ENCODE results near the gene MCF2L2.
"Not testable (repeated sequence)": the region's sequence is repeated elsewhere in the genome, so short reads cannot be mapped to it uniquely, and the experiment has no call there.

MCF2L2 gene

DNA sequence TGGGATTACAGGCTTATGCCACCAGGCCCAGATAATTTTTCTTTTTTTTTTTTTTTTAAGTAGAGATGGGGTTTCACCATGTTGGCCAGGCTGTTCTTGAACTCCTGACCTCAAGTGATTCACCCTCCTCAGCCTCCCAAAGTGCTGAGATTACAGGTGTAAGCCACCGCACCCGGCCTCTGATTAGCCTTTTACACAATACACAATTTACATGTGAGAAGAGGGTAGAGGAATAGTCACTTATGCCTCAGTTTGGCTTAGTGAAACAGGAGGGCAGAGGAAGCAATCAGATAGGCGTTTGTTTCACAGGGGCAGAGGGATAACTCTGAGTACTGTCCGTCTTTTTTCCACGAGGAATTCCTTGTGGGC lies 56.8 kb downstream of the MCF2L2 start:
- H3K27me3 ChIP-seq (ENCODE audit: control insufficient read depth in 1 of 2, insufficient read depth in 2 of 2, low read length in 2 of 2); H3K27ac ChIP-seq (ENCODE audit: low read depth, low read length): not testable (repeated sequence)

GRCh38 chr3:183370391-183370790 lies 58.0 kb downstream of the MCF2L2 start:
- Histone ChIP-seq H3K9me3 (ENCODE audit: control insufficient read depth in 1 of 2, low read length in 2 of 2) (no peaks in the 10 kb centered on the region), H3K27ac (ENCODE audit: low read depth, low read length) (no peak overlapping the region)

More for the DNA sequence above, 56.8 kb downstream of the MCF2L2 start:
- H3K9ac ChIP-seq (ENCODE audit: low read depth in 1 of 2, low read length in 2 of 2); H3K36me3 ChIP-seq (ENCODE audit: control insufficient read depth in 1 of 2, insufficient read depth in 2 of 2, low read length in 2 of 2); H3K9me3 ChIP-seq (ENCODE audit: control insufficient read depth in 1 of 2, low read length in 2 of 2); H3K4me3 ChIP-seq (ENCODE audit: low read depth in 1 of 2, low read length in 2 of 2); H3K4me1 ChIP-seq (ENCODE audit: control insufficient read depth in 1 of 2, insufficient read depth in 2 of 2, low read length in 2 of 2): not testable (repeated sequence)

GRCh38 chr3:183369627-183370026 lies 58.8 kb downstream of the MCF2L2 start:
- Histone ChIP-seq H3K4me3 (ENCODE audit: low read depth in 1 of 2, low read length in 2 of 2) (no peak overlapping the region), H3K9ac (ENCODE audit: low read depth in 1 of 2, low read length in 2 of 2) (no peak overlapping the region), H3K27ac (ENCODE audit: low read depth, low read length) (no peak overlapping the region), H3K36me3 (ENCODE audit: control insufficient read depth in 1 of 2, insufficient read depth in 2 of 2, low read length in 2 of 2) (no peaks in the 10 kb centered on the region), H3K27me3 (ENCODE audit: control insufficient read depth in 1 of 2, insufficient read depth in 2 of 2, low read length in 2 of 2) (no peaks in the 10 kb centered on the region), H3K9me3 (ENCODE audit: control insufficient read depth in 1 of 2, low read length in 2 of 2) (no peaks in the 10 kb centered on the region), H3K4me1 (ENCODE audit: control insufficient read depth in 1 of 2, insufficient read depth in 2 of 2, low read length in 2 of 2) (no peaks in the 10 kb centered on the region)

More at GRCh38 chr3:183370391-183370790, 58.0 kb downstream of the MCF2L2 start:
- peaks cover 1 to 2% of the 10 kb centered on the region in 2 donors for H3K4me1 ChIP-seq (ENCODE audit: control insufficient read depth in 1 of 2, insufficient read depth in 2 of 2, low read length in 2 of 2)
- no peaks in the 10 kb centered on the region for H3K27me3 ChIP-seq (ENCODE audit: control insufficient read depth in 1 of 2, insufficient read depth in 2 of 2, low read length in 2 of 2)
- H3K4me3 ChIP-seq (ENCODE audit: low read depth in 1 of 2, low read length in 2 of 2) = no peak overlapping the region
- H3K36me3 ChIP-seq (ENCODE audit: control insufficient read depth in 1 of 2, insufficient read depth in 2 of 2, low read length in 2 of 2) = no peaks in the 10 kb centered on the region
- H3K9ac ChIP-seq (ENCODE audit: low read depth in 1 of 2, low read length in 2 of 2) = no peak overlapping the region

DNA sequence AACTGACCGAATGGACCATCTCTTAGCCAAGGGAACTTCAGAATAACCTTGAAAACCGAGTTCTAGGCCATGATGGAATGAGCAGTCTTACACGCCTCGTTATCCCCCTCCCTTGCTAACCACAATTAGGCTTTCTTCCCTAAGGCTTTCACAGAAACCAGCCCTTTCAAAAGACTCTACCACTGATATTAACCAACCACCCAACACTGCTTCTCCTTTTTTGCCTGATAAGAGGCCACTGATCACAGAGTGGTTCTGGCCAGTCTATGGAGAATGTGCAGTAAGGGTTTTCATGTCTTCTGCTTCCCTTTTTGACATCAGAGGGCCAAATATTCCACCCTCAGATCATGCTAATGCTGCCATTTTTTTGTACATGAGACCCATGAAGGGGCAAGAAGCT lies 59.3 kb downstream of the MCF2L2 start:
- Histone ChIP-seq H3K9ac (ENCODE audit: low read depth in 1 of 2, low read length in 2 of 2) (no peak overlapping the region), H3K36me3 (ENCODE audit: control insufficient read depth in 1 of 2, insufficient read depth in 2 of 2, low read length in 2 of 2) (no peaks in the 10 kb centered on the region), H3K27me3 (ENCODE audit: control insufficient read depth in 1 of 2, insufficient read depth in 2 of 2, low read length in 2 of 2) (no peaks in the 10 kb centered on the region), H3K27ac (ENCODE audit: low read depth, low read length) (no peak overlapping the region), H3K9me3 (ENCODE audit: control insufficient read depth in 1 of 2, low read length in 2 of 2) (no peaks in the 10 kb centered on the region), H3K4me3 (ENCODE audit: low read depth in 1 of 2, low read length in 2 of 2) (no peak overlapping the region), H3K4me1 (ENCODE audit: control insufficient read depth in 1 of 2, insufficient read depth in 2 of 2, low read length in 2 of 2) (no peaks in the 10 kb centered on the region)

- H3K27me3 ChIP-seq (ENCODE audit: control insufficient read depth in 1 of 2, insufficient read depth in 2 of 2, low read length in 2 of 2) = no peaks in the 10 kb centered on the region
- no peak overlapping the region for H3K9ac ChIP-seq (ENCODE audit: low read depth in 1 of 2, low read length in 2 of 2)
- no peaks in the 10 kb centered on the region for H3K9me3 ChIP-seq (ENCODE audit: control insufficient read depth in 1 of 2, low read length in 2 of 2)
- H3K36me3 ChIP-seq (ENCODE audit: control insufficient read depth in 1 of 2, insufficient read depth in 2 of 2, low read length in 2 of 2) = no peaks in the 10 kb centered on the region
- no peaks in the 10 kb centered on the region for H3K4me1 ChIP-seq (ENCODE audit: control insufficient read depth in 1 of 2, insufficient read depth in 2 of 2, low read length in 2 of 2)
- H3K27ac ChIP-seq (ENCODE audit: low read depth, low read length) = no peak overlapping the region
- no peak overlapping the region for H3K4me3 ChIP-seq (ENCODE audit: low read depth in 1 of 2, low read length in 2 of 2)
Measured at GRCh38 chr3:183360971-183361624, 67.3 kb downstream of the MCF2L2 start.

- Histone ChIP-seq H3K4me3 (ENCODE audit: low read depth in 1 of 2, low read length in 2 of 2) (no peak overlapping the region), H3K36me3 (ENCODE audit: control insufficient read depth in 1 of 2, insufficient read depth in 2 of 2, low read length in 2 of 2) (no peaks in the 10 kb centered on the region), H3K4me1 (ENCODE audit: control insufficient read depth in 1 of 2, insufficient read depth in 2 of 2, low read length in 2 of 2) (no peaks in the 10 kb centered on the region), H3K27me3 (ENCODE audit: control insufficient read depth in 1 of 2, insufficient read depth in 2 of 2, low read length in 2 of 2) (no peaks in the 10 kb centered on the region), H3K27ac (ENCODE audit: low read depth, low read length) (no peak overlapping the region), H3K9me3 (ENCODE audit: control insufficient read depth in 1 of 2, low read length in 2 of 2) (no peaks in the 10 kb centered on the region), H3K9ac (ENCODE audit: low read depth in 1 of 2, low read length in 2 of 2) (no peak overlapping the region)
Measured at GRCh38 chr3:183359036-183359435, 69.4 kb downstream of the MCF2L2 start.

DNA sequence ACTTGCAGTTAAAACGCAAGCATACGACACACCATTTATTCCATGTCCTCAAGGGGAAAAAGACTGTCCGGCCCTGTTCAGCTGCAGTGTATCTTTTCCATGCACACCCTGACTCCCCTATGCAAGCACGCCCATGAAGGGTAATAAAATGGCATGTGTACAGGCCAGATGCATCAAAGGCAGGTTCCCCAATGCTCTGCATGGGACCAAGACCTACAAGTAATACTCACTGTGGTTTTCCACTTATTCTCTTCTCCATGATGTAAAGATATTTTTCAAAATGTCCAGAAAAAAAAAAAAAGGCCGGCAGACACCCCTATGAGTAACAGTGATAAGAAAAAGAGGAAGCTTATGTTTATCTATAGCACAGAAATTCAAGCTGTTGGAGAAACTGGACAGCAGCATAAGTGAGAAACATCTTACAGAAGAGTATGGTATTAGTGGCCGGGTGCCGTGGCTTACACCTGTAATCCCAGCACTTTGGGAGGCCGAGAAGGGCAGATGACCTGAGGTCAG lies 70.8 kb downstream of the MCF2L2 start:
- Histone ChIP-seq H3K36me3 (ENCODE audit: control insufficient read depth in 1 of 2, insufficient read depth in 2 of 2, low read length in 2 of 2) (no peaks in the 10 kb centered on the region), H3K9ac (ENCODE audit: low read depth in 1 of 2, low read length in 2 of 2) (no peak overlapping the region), H3K27me3 (ENCODE audit: control insufficient read depth in 1 of 2, insufficient read depth in 2 of 2, low read length in 2 of 2) (no peaks in the 10 kb centered on the region), H3K9me3 (ENCODE audit: control insufficient read depth in 1 of 2, low read length in 2 of 2) (no peaks in the 10 kb centered on the region), H3K4me3 (ENCODE audit: low read depth in 1 of 2, low read length in 2 of 2) (no peak overlapping the region), H3K27ac (ENCODE audit: low read depth, low read length) (no peak overlapping the region), H3K4me1 (ENCODE audit: control insufficient read depth in 1 of 2, insufficient read depth in 2 of 2, low read length in 2 of 2) (no peaks in the 10 kb centered on the region)

- no peaks in the 10 kb centered on the region for H3K4me1 ChIP-seq (ENCODE audit: control insufficient read depth in 1 of 2, insufficient read depth in 2 of 2, low read length in 2 of 2)
- no peak overlapping the region for H3K27ac ChIP-seq (ENCODE audit: low read depth, low read length)
- H3K4me3 ChIP-seq (ENCODE audit: low read depth in 1 of 2, low read length in 2 of 2) = no peak overlapping the region
- H3K9me3 ChIP-seq (ENCODE audit: control insufficient read depth in 1 of 2, low read length in 2 of 2) = no peaks in the 10 kb centered on the region
- no peaks in the 10 kb centered on the region for H3K27me3 ChIP-seq (ENCODE audit: control insufficient read depth in 1 of 2, insufficient read depth in 2 of 2, low read length in 2 of 2)
- H3K36me3 ChIP-seq (ENCODE audit: control insufficient read depth in 1 of 2, insufficient read depth in 2 of 2, low read length in 2 of 2) = no peaks in the 10 kb centered on the region
- no peak overlapping the region for H3K9ac ChIP-seq (ENCODE audit: low read depth in 1 of 2, low read length in 2 of 2)
Measured at GRCh38 chr3:183356920-183357319, 71.5 kb downstream of the MCF2L2 start.

- Histone ChIP-seq H3K36me3 (ENCODE audit: control insufficient read depth in 1 of 2, insufficient read depth in 2 of 2, low read length in 2 of 2) (no peaks in the 10 kb centered on the region), H3K9me3 (ENCODE audit: control insufficient read depth in 1 of 2, low read length in 2 of 2) (no peaks in the 10 kb centered on the region), H3K27ac (ENCODE audit: low read depth, low read length) (no peak overlapping the region), H3K4me1 (ENCODE audit: control insufficient read depth in 1 of 2, insufficient read depth in 2 of 2, low read length in 2 of 2) (peaks cover 0 to 3% of the 10 kb centered on the region in 2 donors), H3K27me3 (ENCODE audit: control insufficient read depth in 1 of 2, insufficient read depth in 2 of 2, low read length in 2 of 2) (no peaks in the 10 kb centered on the region), H3K9ac (ENCODE audit: low read depth in 1 of 2, low read length in 2 of 2) (no peak overlapping the region), H3K4me3 (ENCODE audit: low read depth in 1 of 2, low read length in 2 of 2) (no peak overlapping the region)
Measured at GRCh38 chr3:183354874-183355273, 73.5 kb downstream of the MCF2L2 start.

GRCh38 chr3:183354325-183354831 lies 74.0 kb downstream of the MCF2L2 start:
- Histone ChIP-seq H3K27ac (ENCODE audit: low read depth, low read length) (no peak overlapping the region), H3K4me1 (ENCODE audit: control insufficient read depth in 1 of 2, insufficient read depth in 2 of 2, low read length in 2 of 2) (peaks cover 0 to 8% of the 10 kb centered on the region in 2 donors), H3K9ac (ENCODE audit: low read depth in 1 of 2, low read length in 2 of 2) (no peak overlapping the region), H3K36me3 (ENCODE audit: control insufficient read depth in 1 of 2, insufficient read depth in 2 of 2, low read length in 2 of 2) (no peaks in the 10 kb centered on the region), H3K4me3 (ENCODE audit: low read depth in 1 of 2, low read length in 2 of 2) (no peak overlapping the region), H3K9me3 (ENCODE audit: control insufficient read depth in 1 of 2, low read length in 2 of 2) (no peaks in the 10 kb centered on the region), H3K27me3 (ENCODE audit: control insufficient read depth in 1 of 2, insufficient read depth in 2 of 2, low read length in 2 of 2) (no peaks in the 10 kb centered on the region)
